ENCODE results near the gene IFIT2. TPM values are rescaled to one million over a fixed set of nuclear protein-coding genes. Genes with fewer than 3 reads are reported as not detected.

Gene IFIT2
- polyA plus RNA-seq, 6 donors from 2014 or later, result 9.4 to 22.7 (median 14.0) TPM

GRCh38 chr10:89351412-89351779 lies 49.5 kb downstream of the IFIT2 start:
- DNase-seq (no peak), ATAC-seq (ENCODE audit: low read depth in 2 of 2) (no peak)
- Mint-ChIP-seq H3K27me3 (no peaks in the 10 kb centered on the region), H3K4me1 (peaks cover 24 to 41% (median 41%) of the 10 kb centered on the region in 3 donors), H3K27ac (peak overlapping the region in 3 of 6 donors; percentile 47 to 86 (median 47)), H3K4me3 (peak overlapping the region in 2 of 8 donors; percentile 5 to 41), H3K36me3 (peaks cover 10 to 11% of the 10 kb centered on the region in 2 donors), H3K9me3 (peaks cover 0 to 13% (median 4%) of the 10 kb centered on the region in 7 donors)

DNA sequence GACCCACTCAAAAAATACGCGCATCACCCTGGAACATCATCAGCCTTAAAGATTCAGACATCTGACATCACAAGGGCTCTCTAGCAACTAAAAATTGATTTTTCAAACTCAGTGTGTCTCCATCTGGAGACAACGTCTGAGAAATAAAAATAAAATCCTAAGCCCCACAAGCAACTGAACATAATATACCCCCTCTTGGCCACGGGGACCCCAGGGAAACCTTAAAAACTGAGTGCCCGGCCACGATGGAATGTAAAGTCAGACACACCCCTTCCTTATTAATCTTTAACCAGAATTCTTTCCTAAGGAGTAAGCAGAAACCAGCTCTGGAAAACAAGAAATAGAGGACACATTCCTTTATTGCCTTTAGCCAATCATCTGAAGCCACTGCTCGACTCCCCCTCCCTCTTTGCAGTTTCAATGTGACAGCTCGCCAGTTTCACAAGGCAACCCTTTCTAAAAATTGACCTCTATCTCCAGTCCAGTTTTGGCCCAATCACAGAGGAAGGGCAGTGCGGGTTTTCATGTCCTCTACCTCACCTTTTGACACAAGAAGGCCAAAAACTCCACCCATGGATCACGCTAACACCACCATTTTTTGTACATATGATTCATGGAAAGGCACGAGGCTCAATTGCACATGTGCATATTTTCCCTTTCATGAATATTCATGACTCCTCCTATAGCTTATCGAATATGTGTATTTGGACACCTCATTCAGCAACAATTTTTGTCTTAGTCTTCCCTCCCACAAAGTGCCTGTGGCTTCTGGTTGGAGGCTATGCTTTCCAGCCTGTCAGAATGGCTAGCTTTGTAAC lies 50.1 kb downstream of the IFIT2 start:
- Mint-ChIP-seq H3K9me3 (peaks cover 0 to 13% (median 4%) of the 10 kb centered on the region in 7 donors), H3K4me3 (no peak overlapping the region), H3K27ac (peak overlapping the region in 1 of 6 donors; percentile 75), H3K27me3 (no peaks in the 10 kb centered on the region), H3K4me1 (peaks cover 24 to 40% (median 35%) of the 10 kb centered on the region in 3 donors), H3K36me3 (peaks cover 10 to 11% of the 10 kb centered on the region in 2 donors)
- ATAC-seq (ENCODE audit: low read depth in 2 of 2) (no peak), DNase-seq (no peak)

DNA sequence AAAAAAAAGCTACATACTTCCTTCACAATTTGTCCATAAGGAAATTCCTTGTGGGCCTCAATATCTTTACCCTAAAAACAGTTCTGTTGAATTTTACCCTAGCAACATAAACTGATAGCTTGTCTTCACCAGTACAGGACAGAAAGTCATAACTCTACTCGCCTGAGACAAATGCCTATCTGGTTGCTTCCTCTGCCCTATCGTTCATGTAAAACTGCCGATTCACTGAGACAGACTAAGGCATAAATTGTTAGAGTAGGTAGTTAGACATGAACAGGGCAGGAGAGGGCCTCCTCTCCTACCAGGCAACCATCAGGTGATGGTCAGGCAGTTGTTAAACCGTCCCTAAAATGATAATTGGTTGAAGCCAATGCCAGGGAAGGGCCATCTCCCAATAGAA lies 51.0 kb downstream of the IFIT2 start:
- H3K27ac Mint-ChIP-seq, result no peak overlapping the region
- ATAC-seq (ENCODE audit: low read depth in 2 of 2) (no peak), DNase-seq (no peak)
- no peak overlapping the region for H3K4me3 Mint-ChIP-seq
- peaks cover 0 to 13% (median 4%) of the 10 kb centered on the region in 7 donors for H3K9me3 Mint-ChIP-seq
- H3K27me3 Mint-ChIP-seq, result no peaks in the 10 kb centered on the region
- peaks cover 10 to 11% of the 10 kb centered on the region in 2 donors for H3K36me3 Mint-ChIP-seq
- peaks cover 21 to 31% (median 28%) of the 10 kb centered on the region in 3 donors for H3K4me1 Mint-ChIP-seq

- Mint-ChIP-seq H3K36me3 (peaks cover 10 to 11% of the 10 kb centered on the region in 2 donors), H3K9me3 (peaks cover 0 to 13% (median 4%) of the 10 kb centered on the region in 7 donors), H3K4me3 (no peak overlapping the region), H3K27ac (no peak overlapping the region), H3K4me1 (peaks cover 5 to 10% (median 7%) of the 10 kb centered on the region in 3 donors), H3K27me3 (no peaks in the 10 kb centered on the region)
- no peak for DNase-seq
- ATAC-seq (ENCODE audit: low read depth in 2 of 2), result no peak
These were observed 53.6 kb downstream of the IFIT2 start for GRCh38 chr10:89355394-89355931.

GRCh38 chr10:89357096-89357495 lies 55.2 kb downstream of the IFIT2 start:
- Mint-ChIP-seq H3K27me3 (no peaks in the 10 kb centered on the region), H3K27ac (no peak overlapping the region), H3K9me3 (peaks cover 0 to 13% (median 4%) of the 10 kb centered on the region in 7 donors), H3K4me1 (no peaks in the 10 kb centered on the region), H3K4me3 (no peak overlapping the region), H3K36me3 (peaks cover 10 to 11% of the 10 kb centered on the region in 2 donors)
- ATAC-seq (ENCODE audit: low read depth in 2 of 2), result no peak
- no peak for DNase-seq

- no peaks in the 10 kb centered on the region for H3K27me3 Mint-ChIP-seq
These were observed 56.1 kb downstream of the IFIT2 start for GRCh38 chr10:89357975-89358374.

More at GRCh38 chr10:89357975-89358374, 56.1 kb downstream of the IFIT2 start:
- Mint-ChIP-seq H3K27ac (peak overlapping the region in 1 of 6 donors; percentile 61), H3K9me3 (peaks cover 0 to 13% (median 4%) of the 10 kb centered on the region in 7 donors), H3K36me3 (peaks cover 10 to 11% of the 10 kb centered on the region in 2 donors), H3K4me3 (no peak overlapping the region), H3K4me1 (no peaks in the 10 kb centered on the region)
- DNase-seq, result no peak
- ATAC-seq (ENCODE audit: low read depth in 2 of 2), result no peak

Other genes with a start within 250 kb of the IFIT2 start
- gene CH25H, start 94.7 kb upstream of the IFIT2 start, polyA plus RNA-seq (ENCODE audit: low read depth in 6 of 6), result 1 to 10 TPM in 1 of 6 donors, under 1 TPM in 3, not detected in 2; 0.24 to 1.1 (median 0.95) TPM
- gene LIPA, start 50.3 kb upstream of the IFIT2 start, polyA plus RNA-seq (ENCODE audit: low read depth in 6 of 6), result 100 to 1,000 TPM; 134 to 178 (median 159) TPM
- 10 to 100 TPM in 2 of 6 donors, 1 to 10 TPM in 4; 3.5 to 27.2 (median 7.3) TPM for gene IFIT3, start 26.0 kb downstream of the IFIT2 start, polyA plus RNA-seq (ENCODE audit: low read depth in 6 of 6)
- gene IFIT1B, start 76.0 kb downstream of the IFIT2 start, polyA plus RNA-seq (ENCODE audit: low read depth in 6 of 6), result under 1 TPM in 2 of 6 donors, not detected in 4; 0.12 to 0.15 TPM
- gene IFIT1, start 90.6 kb downstream of the IFIT2 start, polyA plus RNA-seq (ENCODE audit: low read depth in 6 of 6), result 1 to 10 TPM; 1.2 to 6.7 (median 3.1) TPM
- 10 to 100 TPM; 13.6 to 24.2 (median 21.4) TPM for gene IFIT5, start 112.5 kb downstream of the IFIT2 start, polyA plus RNA-seq (ENCODE audit: low read depth in 6 of 6)
- gene SLC16A12, start 233.5 kb downstream of the IFIT2 start, polyA plus RNA-seq (ENCODE audit: low read depth in 6 of 6), result not detected